NCI-H2196 (cell line): ENCODE data around the gene FTH1.
A peak's percentile ranks its signal among the peaks of the same experiment; 100 is the strongest.

Experiments used
- DNase-seq: peaks from one replicate; lab custom pipeline; 2025; ENCODE audit not compliant: unreplicated experiment; lab: John Stamatoyannopoulos, UW

Gene FTH1

GRCh38 chr11:61917334-61918109 lies 49.9 kb downstream of the FTH1 start, which contains the start of gene RAB3IL1:
Gene RAB3IL1, minus strand, starts transcription at chr11:61917566. Its CDS starts 199 bp downstream, at chr11:61917367.
- peak; percentile 48 for DNase-seq

DNA sequence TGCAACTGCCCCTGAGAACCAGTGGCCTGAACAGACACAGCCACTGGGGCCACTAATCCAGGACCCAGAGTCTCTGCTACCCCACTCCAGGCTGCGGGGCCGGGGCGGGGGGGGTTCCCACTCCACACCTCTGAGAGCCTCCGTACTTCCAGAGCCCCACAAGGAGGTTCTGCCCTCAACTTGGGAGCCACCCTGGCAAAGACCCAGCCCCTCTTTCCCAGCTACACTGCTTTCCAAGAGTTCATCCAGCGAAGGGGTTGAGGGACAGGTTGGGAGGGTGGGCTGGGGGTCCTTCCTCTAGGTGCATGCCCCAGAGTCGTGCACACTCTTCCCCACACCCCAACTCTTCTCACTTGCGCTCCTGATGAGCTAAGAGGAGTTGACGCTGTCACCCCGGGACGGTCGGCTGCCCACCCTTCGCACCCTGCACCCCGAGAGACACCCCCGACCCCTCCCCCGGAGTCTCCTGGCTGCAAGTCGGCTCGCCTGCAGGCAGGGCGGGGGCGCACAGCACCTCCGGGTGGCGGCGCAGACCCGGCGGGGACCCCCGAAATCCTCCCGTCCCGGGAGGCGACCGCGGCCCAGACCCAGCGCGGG lies 50.6 kb downstream of the FTH1 start:
- DNase-seq: no peak

GRCh38 chr11:61914471-61915171 lies 52.8 kb downstream of the FTH1 start:
- no peak for DNase-seq
